ENCODE results near the gene PEX5.

GRCh38 chr12:7188562-7189397 lies 706 bp upstream of the PEX5 start:
- TF ChIP-seq CTCF (conservative IDR thresholded peaks at IDR 0.05; ENCODE audit: low read depth in 2 of 2) (peak; percentile 87 to 96), CREB1 (CRISPR knock-in tag; IDR thresholded peaks at IDR 0.05; ENCODE audit: low read depth) (no peak), POLR2AphosphoS5 (IDR thresholded peaks at IDR 0.05; ENCODE audit: low read depth) (no peak), EZH2 (IDR thresholded peaks at IDR 0.05; ENCODE audit: low read depth, unreplicated experiment) (no peak), EZH2phosphoT487 (IDR thresholded peaks at IDR 0.05; ENCODE audit: unreplicated experiment) (no peak), REST (IDR thresholded peaks at IDR 0.05; ENCODE audit: unreplicated experiment) (no peak), STAT1 (IDR thresholded peaks at IDR 0.05; ENCODE audit: unreplicated experiment) (no peak), JUNB (IDR thresholded peaks at IDR 0.05; ENCODE audit: unreplicated experiment) (no peak), ZNF331 (CRISPR knock-in tag; IDR thresholded peaks at IDR 0.05; ENCODE audit: low read depth) (no peak), ZNF114 (CRISPR knock-in tag; IDR thresholded peaks at IDR 0.05) (no peak)
